ENCODE measurements around the gene PLXDC1. TPM values are rescaled to one million over a fixed set of nuclear protein-coding genes. Genes with fewer than 3 reads are reported as not detected.

PLXDC1 gene
- total and polyA plus RNA-seq, 2 of the 13 experiments (the other 11 are each of a cell fraction or from before 2014, with no cell fraction given) = not detected

DNA sequence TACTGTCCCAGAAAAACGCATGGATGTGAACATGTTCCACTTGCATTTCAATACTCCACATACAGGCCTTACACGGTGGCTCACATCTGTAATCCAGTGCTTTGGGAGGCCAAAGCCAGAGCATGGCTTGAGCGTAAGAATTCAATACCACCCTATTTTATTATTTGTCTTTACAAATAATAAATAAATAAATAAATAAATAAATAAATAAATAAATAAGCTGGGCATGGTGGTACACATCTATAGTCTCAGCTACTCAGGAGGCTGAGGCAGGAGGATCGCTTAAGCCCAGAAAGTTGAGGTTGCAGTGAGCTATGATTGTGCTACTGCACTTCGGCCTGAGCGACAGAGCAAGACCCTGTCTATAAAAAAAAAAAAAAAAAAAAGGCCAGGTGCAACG is 53.9 kb downstream of the PLXDC1 start:
- Histone ChIP-seq H3K79me2 (ENCODE audit: insufficient read depth, low read length) (no peaks in the 10 kb centered on the region), H2AFZ (ENCODE audit: low read length) (no peak overlapping the region), H4K20me1 (ENCODE audit: insufficient read depth, low read length) (no peaks in the 10 kb centered on the region), H3K4me2 (ENCODE audit: low read depth, low read length) (no peak overlapping the region), H3K27ac (ENCODE audit: extremely low read length, insufficient read depth, low read length) (no peak overlapping the region), H3K9me3 (ENCODE audit: low read length) (no peaks in the 10 kb centered on the region), H3K4me1 (ENCODE audit: insufficient read depth, low read length) (peaks cover 16% of the 10 kb centered on the region), H3K4me3 (replicated peaks in 1 of 3; ENCODE audit: insufficient read depth in 1 of 3, low read depth in 2 of 3, low read length in 3 of 3) (no peak overlapping the region), H3K36me3 (replicated peaks in 1 of 2; ENCODE audit: control insufficient read depth in 1 of 2, insufficient read depth in 2 of 2, low read length in 2 of 2) (no peaks in the 10 kb centered on the region), H3K27me3 (ENCODE audit: control insufficient read depth in 1 of 2, insufficient read depth in 2 of 2, low read length in 2 of 2) (peaks cover 6 to 74% of the 10 kb centered on the region in 2 experiments; a peak in 4 of 5 replicates), H3K9ac (ENCODE audit: insufficient read depth, low read depth, low read length) (no peak overlapping the region)
- no TSS peak for BruUV-seq (replicated peaks)
- ATAC-seq (no peak), FAIRE-seq (no peak), DNase-seq (ENCODE audit: low spot score) (no peak)
- in situ Hi-C loops (cut with HindIII; ENCODE audit: extremely low pct_ligation_motif_present, low pct_unique_long_range_greater_than_20kb) (no loop called here), intact Hi-C loops (cut with micrococcal nuclease; ENCODE audit: unreplicated experiment) (loop anchor here (5.0 kb wide), 1 partner anchor 375 kb away; no protein-coding TSS in a partner anchor)
- CTCF ChIA-PET (ENCODE audit: low intra/inter-chr PET ratio, low total read pairs) = no interaction called here
- WGBS (ENCODE audit: low lambda C conversion rate) = 62% methylated on average over 7 of the region's 7 CpGs
- no peak for TF ChIP-seq HES4 (CRISPR knock-in tag; IDR thresholded peaks at IDR 0.05; ENCODE audit: borderline replicate concordance)
- no peak for TF ChIP-seq ZNF333 (CRISPR knock-in tag; IDR thresholded peaks at IDR 0.05; ENCODE audit: borderline replicate concordance)
- no peak for TF ChIP-seq ZNF678 (CRISPR knock-in tag; IDR thresholded peaks at IDR 0.05)
- TF ChIP-seq ZNF510 (CRISPR knock-in tag; IDR thresholded peaks at IDR 0.05; ENCODE audit: low read depth) = no peak
- TF ChIP-seq ZNF564 (CRISPR knock-in tag; IDR thresholded peaks at IDR 0.05) = no peak
- TF ChIP-seq, protein P1, sequence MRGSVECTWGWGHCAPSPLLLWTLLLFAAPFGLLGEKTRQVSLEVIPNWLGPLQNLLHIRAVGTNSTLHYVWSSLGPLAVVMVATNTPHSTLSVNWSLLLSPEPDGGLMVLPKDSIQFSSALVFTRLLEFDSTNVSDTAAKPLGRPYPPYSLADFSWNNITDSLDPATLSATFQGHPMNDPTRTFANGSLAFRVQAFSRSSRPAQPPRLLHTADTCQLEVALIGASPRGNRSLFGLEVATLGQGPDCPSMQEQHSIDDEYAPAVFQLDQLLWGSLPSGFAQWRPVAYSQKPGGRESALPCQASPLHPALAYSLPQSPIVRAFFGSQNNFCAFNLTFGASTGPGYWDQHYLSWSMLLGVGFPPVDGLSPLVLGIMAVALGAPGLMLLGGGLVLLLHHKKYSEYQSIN (CRISPR knock-in tag; IDR thresholded peaks at IDR 0.05; ENCODE audit: borderline replicate concordance) = no peak
- no peak for TF ChIP-seq POLR2AphosphoS5 (IDR thresholded peaks at IDR 0.05; ENCODE audit: low read depth, low read length)
- TF ChIP-seq, protein P2, sequence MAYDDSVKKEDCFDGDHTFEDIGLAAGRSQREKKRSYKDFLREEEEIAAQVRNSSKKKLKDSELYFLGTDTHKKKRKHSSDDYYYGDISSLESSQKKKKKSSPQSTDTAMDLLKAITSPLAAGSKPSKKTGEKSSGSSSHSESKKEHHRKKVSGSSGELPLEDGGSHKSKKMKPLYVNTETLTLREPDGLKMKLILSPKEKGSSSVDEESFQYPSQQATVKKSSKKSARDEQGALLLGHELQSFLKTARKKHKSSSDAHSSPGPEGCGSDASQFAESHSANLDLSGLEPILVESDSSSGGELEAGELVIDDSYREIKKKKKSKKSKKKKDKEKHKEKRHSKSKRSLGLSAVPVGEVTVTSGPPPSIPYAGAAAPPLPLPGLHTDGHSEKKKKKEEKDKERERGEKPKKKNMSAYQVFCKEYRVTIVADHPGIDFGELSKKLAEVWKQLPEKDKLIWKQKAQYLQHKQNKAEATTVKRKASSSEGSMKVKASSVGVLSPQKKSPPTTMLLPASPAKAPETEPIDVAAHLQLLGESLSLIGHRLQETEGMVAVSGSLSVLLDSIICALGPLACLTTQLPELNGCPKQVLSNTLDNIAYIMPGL (CRISPR knock-in tag; IDR thresholded peaks at IDR 0.05; ENCODE audit: borderline replicate concordance in 1 of 2, low read depth in 1 of 2) = no peak
- TF ChIP-seq TBP (CRISPR knock-in tag; IDR thresholded peaks at IDR 0.05) = no peak
- TF ChIP-seq, protein P3, sequence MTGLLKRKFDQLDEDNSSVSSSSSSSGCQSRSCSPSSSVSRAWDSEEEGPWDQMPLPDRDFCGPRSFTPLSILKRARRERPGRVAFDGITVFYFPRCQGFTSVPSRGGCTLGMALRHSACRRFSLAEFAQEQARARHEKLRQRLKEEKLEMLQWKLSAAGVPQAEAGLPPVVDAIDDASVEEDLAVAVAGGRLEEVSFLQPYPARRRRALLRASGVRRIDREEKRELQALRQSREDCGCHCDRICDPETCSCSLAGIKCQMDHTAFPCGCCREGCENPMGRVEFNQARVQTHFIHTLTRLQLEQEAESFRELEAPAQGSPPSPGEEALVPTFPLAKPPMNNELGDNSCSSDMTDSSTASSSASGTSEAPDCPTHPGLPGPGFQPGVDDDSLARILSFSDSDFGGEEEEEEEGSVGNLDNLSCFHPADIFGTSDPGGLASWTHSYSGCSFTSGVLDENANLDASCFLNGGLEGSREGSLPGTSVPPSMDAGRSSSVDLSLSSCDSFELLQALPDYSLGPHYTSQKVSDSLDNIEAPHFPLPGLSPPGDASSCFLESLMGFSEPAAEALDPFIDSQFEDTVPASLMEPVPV (CRISPR knock-in tag; IDR thresholded peaks at IDR 0.05) = no peak
- no peak for TF ChIP-seq TGIF2 (CRISPR knock-in tag; IDR thresholded peaks at IDR 0.05)
- POLR2A ChIA-PET = no interaction called here
